ENCODE data around the gene VAPB.

DNA sequence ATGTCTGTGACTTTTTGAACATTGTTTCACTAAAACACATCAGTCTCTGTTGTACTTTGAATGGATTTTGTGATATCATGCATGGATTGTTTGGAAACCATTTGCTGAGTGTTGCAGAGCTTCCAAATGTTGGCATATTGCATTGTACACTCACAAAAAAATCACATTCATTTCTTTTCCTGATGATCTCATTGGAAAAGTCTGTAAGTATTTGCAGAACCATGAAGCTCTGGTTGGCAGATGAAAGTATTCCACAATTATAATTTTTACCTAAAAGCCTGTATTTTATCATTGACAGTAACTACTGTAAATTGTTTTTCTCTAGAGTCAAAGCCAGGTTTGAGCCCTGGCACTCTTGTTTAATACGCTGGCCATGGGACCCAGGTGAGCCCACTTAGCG, 42.1 kb downstream of the VAPB start:
- TF ChIP-seq POLR2A (IDR thresholded peaks at IDR 0.05; ENCODE audit: low read length) (no peak), GATA1 (IDR thresholded peaks at IDR 0.05; ENCODE audit: low read depth, low read length) (no peak)

Data from erythroblast (primary cell).